ENCODE data around the gene ZNF507.

Gene ZNF507

DNA sequence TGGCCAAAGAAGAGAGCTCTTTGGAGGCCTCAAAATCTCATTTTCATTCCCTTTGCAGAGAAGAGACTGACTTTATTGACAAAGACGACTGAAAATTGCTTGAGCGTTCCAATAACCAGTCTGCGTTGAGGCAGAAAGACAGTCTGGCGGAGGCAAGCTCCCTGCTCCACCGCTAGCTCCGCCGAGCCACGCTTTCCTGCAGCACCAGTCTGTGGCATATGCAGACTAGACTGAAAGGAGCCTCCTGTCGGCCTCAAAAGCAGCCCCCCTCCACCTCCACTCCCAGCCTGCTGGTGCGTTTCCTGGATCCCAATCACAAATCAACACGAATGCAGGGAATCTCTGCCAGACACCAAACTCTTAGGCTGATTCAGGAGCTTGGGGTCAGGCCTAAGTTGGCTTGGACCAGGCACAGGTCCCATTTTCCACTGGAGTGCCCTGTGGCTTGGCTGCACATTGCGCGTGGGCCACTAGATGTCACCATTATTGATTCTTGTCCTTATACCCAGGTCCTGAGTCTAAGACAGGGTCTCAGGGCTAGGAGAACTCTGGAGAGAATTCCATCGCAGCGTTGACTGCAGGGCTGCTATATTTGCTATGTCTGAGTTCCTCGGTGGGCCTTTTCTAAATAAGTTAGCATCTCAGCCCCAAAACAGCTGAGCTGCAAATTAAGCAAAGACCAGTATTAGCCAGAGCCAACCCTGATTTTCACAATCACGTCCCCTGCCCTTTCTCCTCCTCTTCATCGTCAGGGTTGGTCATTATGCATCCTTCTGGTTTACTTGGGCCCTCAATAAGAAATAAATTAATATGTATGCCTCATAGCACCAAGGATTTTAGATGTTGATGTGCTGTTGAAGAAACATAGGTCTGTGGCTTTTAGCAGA is 5.2 kb upstream of the ZNF507 start:
- DNase-seq (ENCODE audit: low read depth) = peak; percentile 22

DNA sequence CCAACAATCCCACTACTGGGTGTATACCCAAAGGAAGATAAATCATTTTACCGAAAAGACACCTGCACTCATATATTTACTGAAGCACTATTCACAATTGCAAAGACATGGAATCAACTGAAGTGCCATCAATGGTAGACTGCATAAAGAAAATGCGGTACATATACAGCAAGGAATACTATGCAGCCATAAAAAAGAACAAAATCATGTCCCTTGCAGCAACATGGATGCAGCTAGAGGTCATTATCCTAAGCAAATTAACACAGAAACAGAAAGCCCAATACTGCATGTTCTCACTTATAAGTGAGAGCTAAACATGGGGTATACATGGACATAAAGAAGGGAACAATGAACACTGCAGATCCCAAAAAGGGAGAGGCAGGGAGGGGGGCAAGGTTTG is 2.7 kb upstream of the ZNF507 start:
- no peak for DNase-seq (ENCODE audit: low read depth)

DNA sequence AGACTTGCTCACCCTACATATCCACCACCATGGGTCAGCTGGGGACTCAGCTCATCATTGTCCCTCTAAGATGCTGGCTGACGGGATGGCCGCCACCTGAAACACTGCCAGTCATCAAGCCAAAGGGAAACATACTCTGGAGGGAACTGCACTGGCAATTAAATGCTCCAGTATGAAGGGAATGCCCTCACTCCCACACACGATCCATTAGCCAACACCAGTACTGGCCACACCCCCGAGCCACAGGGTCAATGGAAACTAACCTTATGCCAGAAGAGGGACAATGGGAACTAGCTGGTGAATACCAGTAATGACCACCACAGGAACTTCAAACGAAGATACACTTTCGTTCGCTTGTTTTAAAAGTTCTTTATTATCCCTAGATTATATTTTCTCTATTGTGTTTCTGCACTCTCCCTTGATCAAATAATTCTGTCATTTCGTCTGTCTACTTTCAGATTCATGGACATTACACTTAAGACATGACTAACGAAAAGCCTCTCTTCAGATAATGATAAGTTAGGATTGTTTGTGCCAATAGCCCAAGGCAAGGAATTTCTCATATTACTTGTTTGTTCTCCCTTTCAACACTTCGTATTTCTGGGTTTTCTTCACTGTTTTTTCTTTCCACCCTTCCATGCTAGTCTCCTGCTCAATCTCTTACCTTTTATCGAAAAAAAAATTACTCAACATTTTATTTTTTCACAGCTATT is 1.7 kb upstream of the ZNF507 start:
- no peak for DNase-seq (ENCODE audit: low read depth)

DNA sequence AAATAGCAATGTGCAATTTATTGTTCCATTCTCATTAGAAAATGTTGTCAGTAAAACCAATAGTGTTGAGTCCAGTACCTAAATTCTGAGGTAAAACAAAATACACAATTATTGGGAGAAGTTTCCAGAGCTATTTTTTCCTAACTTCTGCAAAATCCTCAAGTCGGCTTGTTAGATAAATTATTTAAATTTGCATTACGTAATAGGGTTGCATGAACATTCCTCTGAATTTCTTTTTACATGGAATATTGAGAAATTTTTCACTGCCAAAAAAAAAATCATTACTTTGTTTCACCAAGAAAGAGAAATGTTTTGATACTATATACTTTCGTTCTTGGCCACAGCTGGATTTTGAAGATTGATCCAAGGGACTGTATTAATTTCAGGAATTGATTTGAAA is 1.5 kb downstream of the ZNF507 start:
- no peak for DNase-seq (ENCODE audit: low read depth)

DNA sequence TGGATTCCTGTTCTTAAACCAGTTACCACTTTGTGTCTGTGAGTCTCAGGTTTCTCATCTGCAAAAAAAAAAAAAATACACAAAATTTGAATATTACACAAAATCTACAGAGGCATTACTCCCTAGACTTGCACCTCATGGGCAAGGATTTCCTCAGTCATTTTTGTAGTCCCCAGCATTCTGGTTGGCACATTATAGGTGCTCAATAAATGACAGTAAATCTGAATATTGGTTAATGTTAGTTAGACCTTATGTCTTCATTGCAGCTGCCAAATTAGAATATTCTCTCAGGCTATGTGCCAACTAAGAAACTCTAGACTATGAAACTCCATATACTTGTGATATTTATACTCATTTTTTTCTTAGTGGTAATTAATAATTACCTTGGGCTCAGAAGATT is 2.2 kb downstream of the ZNF507 start:
- no peak for DNase-seq (ENCODE audit: low read depth)

DNA sequence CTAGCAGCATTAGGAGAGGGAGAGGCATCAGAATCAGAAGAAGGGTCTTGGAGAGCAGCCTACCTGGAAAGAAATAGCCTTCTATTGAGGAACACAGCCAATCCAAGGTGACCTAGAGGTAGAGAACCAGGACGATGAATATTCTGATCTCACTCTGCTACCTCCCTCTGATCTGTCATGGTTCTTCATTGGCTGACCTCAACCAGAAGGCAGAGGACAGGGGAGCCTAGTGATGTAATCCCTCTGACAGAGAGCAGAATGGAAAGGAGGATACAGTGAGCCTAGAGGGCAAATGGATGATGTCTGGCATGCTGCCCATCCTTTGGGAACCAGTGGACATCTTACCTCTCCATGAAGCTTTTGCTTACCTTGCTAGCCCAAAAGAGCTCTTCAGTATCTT is 3.6 kb downstream of the ZNF507 start:
- no peak for DNase-seq (ENCODE audit: low read depth)

DNA sequence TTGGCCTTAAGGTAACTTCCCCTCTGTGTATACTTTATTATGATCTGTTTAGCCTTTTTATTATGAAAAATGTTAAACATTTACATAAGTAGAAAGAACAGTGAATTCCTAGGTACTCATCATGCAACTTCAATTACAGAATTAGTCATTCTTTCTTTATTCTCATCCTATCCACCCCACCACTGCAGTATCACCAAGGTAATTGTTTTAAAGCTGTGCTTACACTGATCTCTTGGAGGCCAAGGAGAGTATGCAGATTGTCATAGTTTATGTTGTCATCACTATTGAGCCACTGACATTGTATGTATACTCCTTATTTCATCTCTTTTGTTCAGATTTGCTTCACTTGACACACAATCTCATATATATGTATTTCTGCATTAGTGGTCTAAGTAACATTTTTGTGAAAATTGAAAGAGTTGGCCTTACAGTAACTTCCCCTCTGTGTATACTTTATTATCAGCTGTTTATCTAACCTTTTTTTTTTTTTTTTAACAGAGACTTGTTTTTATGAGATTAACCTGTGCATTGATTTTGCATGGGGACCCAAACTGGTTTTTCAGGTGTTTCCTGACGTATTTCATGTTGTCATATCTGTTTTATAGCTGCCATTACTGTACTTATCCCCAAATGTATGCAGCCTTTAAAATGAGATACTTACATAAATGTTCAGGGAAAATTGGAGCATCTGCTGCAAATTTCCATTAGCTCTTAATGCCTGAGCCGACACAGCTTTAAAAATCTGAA is 4.5 kb downstream of the ZNF507 start:
- DNase-seq (ENCODE audit: low read depth) = no peak

DNA sequence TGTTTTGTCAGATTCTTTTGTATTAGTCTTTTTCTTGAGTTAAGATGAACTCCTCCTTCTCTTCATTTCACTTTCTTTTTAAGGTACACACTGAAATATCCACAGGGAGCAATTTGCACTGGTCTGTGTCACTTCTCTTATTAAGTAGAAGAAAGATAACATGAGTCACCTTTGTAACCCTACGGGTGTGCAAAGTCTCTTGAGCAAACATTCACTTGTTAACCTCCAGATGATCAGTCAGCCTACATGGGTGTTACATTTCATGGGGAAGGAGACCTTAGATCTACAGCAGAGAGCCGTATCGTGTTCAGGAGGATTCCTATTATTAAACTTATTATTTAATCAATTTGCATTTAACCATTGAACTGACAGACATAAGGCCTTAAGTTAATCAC is 5.1 kb downstream of the ZNF507 start:
- no peak for DNase-seq (ENCODE audit: low read depth)

DNA sequence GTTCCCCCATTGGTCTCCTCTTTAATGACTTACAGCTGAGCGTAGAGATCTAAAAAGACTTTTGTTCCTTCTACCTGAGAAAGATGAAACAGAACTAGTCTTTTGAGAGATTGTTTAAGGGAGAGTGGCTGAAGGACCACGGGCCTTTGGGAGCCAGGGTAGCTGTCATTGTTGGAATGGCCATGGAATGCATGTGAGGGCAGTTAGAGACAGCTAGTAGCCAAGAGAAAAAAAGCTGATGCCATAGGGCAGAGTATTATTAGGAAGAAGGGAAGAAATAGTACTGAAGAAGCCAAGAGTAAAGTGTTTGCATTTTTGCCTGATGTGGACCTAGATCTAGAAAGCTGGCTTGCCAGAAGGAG is 5.6 kb downstream of the ZNF507 start:
- no peak for DNase-seq (ENCODE audit: low read depth)

DNA sequence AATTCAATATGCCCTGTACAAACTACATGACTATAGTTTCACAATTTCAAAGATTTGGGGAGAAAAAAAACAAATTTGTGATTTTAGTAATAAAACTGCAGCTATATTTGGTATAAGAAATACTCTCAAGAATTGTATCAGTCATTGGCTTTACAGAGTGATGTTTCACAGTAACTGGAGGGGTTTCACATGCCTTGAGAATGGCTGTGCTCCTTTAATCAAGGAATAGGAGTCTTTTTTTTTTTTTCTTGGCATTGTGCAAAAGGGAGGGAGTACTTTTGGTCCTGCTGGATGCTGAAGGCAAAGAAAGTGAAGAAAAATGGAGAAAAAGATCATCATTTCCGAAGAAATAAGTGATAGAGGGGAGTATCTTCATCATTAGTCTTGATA is 6.8 kb downstream of the ZNF507 start:
- DNase-seq (ENCODE audit: low read depth) = no peak

DNA sequence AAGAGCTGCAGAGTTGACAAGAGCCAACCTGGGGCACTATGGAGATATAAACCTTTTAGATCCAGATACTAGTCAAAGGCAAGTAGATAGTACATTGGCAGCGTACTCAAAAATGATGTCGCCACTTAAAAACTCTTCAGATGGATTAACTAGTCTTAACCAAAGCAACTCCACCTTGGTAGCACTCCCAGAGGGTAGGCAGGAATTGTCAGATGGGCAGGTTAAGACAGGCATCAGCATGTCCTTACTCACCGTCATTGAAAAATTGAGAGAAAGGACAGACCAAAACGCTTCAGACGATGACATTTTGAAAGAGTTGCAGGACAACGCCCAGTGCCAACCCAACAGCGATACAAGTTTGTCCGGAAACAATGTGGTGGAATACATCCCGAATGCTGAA is 8.9 kb downstream of the ZNF507 start:
- no peak for DNase-seq (ENCODE audit: low read depth)

DNA sequence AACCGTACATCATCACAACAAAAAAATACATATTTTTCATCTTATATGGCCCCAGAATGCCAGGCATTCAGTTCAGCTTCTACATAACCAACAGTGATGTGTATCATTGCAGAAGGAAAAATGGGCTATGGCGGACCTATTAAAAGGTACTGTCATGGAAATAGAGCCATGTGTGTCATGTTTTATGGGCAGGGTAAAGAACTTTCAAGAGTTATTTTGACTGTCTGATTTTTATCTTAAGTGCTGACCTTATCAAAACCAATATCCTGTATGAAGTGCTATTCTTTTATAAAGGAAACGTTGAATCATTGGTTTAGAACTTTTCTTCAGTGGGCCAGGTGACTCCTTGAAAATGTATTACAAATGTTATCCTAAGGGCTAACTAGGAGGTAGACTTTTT is 9.9 kb downstream of the ZNF507 start:
- DNase-seq (ENCODE audit: low read depth) = no peak

DNA sequence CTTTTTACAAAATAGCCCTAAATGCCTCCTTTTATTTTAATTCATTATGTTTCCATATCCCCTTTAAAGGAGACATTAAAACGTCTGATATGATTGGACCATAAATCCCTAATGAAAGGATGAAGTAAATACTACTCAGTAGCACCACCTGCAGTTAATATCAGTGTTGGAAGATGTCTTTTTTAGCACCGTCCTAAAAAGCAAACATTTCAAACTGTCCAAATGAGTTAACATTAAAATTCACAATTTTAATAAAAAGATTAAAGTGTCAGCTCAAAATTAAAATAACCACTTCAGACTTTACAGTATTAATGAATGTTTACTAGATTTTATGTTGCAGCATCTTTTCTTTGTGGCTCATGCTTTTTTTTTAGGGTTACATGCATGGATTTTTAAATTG is 12.3 kb downstream of the ZNF507 start:
- DNase-seq (ENCODE audit: low read depth) = no peak

DNA sequence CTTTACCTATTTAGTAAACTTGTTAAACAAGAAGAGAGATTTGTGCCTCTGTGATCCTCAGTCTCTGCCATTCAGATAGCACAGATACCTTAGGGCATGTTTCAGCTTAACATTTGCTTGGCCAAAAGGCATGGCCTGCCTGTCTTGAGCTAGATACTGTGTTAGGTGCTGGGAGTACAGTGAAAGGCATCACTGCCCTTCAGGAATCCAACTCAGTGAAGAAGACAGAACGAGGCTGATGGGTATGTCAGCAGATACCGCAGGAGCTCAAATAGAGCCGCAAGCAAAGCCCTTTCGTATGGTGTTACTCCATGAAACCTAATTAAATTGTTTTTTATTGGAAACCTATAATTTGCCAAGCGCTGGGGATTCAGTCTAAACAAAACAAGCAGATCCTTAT is 12.9 kb downstream of the ZNF507 start:
- DNase-seq (ENCODE audit: low read depth) = no peak

DNA sequence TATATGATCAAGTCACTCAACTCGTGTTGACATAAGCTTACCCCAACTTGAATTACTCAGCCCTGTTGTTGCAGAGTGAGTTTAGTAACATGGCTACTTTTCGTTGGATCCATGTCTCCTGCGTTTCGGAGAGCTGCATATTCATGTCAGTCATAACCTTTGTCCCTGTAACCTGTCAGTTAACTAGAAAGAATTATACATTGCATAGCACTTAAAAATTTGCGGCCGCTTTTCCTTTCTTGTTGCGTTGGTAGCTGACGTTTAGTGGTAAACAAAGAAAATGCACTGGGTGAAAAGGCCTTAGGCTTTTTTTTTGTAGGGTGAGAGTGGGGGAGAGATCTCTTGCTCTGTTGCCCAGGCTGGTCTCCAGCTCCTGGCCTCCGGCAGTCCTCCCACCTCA is 14.2 kb downstream of the ZNF507 start:
- DNase-seq (ENCODE audit: low read depth) = no peak

DNA sequence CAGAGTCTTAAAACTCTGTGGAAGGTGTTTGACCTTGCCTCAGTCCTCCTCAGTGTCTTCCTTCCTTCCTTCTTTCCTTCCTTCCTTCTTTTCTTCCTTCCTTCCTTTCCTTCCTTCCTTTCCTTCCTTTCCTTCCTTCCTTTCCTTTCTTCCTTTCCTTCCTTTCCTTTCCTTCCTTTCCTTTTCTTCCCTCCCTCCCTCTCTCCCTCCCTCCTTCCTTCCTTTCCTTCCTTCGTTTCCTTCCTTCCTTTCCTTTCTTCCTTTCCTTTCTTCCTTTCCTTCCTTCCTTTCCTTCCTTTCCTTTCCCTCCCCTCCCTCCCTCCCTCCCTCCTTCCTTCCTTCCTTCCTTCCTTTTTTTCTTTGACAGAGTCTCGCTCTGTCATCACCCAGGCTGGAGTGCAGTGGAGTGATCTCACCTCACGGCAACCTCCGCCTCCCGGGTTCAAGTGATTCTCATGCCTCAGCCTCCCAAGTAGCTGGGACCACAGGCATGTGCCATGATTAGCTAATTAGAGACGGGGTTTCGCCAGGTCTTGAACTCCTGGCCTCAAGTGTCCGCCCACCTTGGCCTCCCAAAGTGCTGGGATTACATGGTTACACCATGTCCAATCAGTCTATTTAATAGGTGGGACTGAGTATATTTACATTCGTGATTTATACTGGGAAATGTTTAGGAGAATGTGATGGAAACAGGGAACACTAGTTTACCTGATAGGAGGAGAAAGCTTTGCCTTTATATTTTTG is 16.3 kb downstream of the ZNF507 start:
- DNase-seq (ENCODE audit: low read depth) = no peak

DNA sequence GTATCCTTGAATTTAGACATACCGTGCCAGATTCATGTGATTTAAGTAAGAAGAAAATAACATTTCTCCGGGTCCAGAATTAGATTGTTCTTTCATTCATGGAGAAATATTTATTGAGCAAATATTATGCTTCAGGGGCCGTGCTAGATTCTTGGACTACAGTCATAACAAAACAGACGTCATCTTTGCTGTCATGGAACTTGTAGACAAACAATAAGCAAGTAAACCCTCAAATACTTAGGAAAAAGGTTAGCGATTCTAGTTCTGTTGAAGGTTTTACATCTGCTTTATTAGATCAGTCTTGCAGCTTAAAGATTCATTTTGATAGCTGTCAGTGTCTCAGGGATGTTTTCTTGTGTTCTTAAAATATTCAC is 16.9 kb downstream of the ZNF507 start:
- no peak for DNase-seq (ENCODE audit: low read depth)

DNA sequence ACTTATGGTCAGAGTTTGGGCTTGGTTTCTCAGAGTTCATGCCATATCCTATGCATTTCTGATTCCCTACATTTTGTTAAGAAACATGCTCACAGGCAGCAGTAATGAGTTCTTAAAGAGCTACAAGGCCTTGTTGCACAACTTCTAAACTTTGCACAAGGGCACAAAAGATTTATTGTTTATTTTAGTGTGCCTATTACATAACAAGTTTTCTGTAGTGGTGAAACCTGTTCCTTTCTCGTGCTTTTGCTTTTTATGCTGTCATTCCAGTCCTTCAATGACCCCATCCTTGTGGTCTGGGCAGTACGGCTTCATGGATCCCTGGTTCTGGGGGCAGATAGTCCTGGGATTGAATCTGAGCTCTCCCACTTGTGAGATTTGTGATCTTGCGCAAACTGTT is 17.8 kb downstream of the ZNF507 start:
- no peak for DNase-seq (ENCODE audit: low read depth)

DNA sequence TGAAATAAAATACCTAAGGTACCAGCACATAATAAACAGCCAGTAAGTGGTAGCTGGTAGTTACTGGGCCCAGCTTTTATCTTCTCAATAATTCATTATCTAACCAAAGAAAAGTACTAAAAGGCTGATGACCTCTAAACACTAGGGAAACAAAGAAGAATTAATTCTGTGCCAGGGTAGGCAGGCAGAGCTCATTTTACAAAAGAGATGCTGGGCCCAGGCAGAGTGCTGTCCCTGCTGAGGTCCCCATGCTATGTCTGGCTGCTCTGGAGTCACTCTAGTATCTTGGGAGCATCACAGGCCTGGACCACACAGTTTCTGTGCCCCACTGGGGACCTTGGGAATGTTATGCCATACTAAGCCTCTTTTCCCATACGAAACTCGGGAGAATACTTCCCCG is 18.2 kb downstream of the ZNF507 start:
- DNase-seq (ENCODE audit: low read depth) = no peak

DNA sequence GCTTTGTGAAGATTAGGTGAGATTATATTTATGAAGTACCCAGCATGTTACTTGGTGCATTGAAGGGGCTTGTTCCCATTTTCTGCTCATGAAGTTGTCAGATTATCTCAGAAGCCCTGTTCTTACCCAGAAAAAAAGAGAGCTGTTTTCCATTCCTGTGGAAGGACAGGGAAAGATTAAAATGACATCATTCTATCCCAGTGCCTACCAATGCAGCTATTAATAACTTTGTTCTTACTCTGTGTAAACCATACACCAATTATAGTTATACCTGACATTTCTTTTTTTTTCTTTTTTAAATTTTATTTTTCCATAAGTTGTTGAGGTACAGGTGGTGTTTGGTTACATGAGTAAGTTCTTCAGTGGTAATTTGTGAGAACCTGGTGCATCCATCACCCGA is 18.6 kb downstream of the ZNF507 start:
- DNase-seq (ENCODE audit: low read depth) = no peak

DNA sequence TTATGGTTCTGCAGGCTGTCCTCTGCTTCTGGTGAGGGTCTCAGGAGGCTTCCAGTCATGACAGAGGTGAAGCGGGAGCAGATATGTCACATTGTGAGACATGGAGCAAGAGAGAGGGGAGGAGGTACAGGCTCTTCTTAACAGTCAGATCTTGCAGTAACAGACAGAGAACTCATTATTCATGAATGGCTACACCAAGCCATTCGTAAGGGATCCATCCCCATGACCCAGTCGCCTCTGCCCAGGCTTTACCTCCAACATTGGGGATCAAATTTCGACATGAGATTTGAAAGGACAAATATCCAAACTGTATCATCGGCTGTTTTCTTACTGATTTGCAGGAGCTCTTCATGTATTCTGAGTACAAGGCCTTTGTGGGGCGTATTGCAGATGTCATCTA is 21.7 kb downstream of the ZNF507 start:
- no peak for DNase-seq (ENCODE audit: low read depth)

DNA sequence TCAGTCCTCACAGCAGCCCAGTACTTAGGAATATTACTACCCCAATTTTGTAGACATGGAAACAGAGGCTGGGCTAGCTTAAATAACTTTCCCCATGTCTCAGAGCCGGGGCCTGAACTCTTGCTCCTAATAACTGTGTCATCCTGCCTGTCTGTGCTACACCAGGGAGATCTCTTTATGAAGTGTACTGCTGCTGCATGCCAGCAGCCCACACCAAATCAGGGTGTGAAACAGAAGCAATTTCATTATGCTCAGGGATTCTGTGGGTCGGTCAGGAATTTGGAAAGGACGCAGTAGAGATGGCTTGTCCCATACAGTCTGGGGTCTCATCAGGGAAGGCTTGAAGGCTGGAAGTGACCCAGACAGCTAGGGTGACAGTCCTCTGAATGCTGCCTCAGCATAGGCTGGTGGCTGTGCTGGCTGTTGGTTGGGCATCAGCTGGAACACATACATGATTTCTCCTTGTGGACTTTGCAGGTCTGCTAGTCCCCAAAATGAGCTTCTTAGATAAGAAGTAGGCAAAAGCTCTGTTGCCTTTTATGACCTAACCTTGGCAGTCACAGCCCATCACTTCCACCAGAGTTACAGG is 22.6 kb downstream of the ZNF507 start:
- no peak for DNase-seq (ENCODE audit: low read depth)

Measured in stimulated activated CD8-positive, alpha-beta memory T cell treated with anti-CD3 and anti-CD28 coated beads, Interleukin-7, amount 100 ng/mL, for 24 hours (primary cell).